Activated CD8-positive, alpha-beta memory T cell treated with anti-CD3 and anti-CD28 coated beads for 1 hour (primary cell): Measurements from ENCODE around the gene UPB1.

Experiments
- DNase-seq, 2 donors: peaks; one replicate each; pipeline ENCODE4 v3.0.0-alpha.2; 2020; ENCODE audit warnings: low read depth in 1 of 2; ENCODE audit errors: extremely low read depth in 1 of 2

UPB1 gene

DNA sequence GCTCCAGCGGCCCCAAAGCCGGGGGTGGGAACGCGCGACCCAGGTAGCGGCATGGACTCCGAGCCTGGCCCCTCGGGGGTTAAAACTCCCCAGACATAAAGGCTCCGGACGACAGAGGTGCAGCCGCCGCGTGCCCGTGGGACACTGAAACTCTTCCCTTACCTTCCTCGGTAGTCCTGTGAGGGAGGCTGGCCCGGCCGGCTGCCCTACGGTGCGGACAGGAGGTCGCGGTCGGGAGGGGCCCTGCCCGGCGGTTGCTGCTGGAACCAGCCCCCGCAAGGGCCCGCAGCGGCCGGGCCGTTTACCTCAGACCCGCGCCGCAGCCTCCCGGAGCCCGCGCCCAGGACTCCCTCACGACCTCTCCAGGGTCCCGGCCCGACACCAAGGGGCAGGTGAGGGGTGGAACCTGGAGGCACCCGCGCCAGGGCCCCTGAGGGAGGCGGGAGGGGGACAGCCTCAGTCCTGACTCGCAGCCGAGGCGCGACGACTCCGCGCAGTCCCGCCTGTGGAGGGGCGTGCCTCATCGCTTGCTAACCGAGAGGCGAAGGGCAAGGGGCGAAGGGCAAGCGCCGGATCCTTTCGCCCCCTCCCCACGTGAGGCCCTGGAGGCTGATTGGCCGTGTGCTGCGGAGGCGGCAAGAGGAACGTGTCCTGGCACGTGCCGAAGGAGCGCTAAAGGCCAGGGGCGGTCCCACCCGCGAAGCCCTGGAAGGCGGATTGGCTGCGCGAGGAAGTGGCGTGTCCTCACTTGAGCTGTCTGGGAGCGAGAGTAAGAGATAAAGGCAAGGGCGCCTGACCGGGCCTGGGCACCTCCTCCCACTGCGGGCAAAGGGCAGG, at the start of gene UPB1:
Gene UPB1, plus strand, starts transcription at position 805 of the 837 bp plus-strand sequence. CDS start 72 bp downstream, outside the sequence.
- no peak for DNase-seq

DNA sequence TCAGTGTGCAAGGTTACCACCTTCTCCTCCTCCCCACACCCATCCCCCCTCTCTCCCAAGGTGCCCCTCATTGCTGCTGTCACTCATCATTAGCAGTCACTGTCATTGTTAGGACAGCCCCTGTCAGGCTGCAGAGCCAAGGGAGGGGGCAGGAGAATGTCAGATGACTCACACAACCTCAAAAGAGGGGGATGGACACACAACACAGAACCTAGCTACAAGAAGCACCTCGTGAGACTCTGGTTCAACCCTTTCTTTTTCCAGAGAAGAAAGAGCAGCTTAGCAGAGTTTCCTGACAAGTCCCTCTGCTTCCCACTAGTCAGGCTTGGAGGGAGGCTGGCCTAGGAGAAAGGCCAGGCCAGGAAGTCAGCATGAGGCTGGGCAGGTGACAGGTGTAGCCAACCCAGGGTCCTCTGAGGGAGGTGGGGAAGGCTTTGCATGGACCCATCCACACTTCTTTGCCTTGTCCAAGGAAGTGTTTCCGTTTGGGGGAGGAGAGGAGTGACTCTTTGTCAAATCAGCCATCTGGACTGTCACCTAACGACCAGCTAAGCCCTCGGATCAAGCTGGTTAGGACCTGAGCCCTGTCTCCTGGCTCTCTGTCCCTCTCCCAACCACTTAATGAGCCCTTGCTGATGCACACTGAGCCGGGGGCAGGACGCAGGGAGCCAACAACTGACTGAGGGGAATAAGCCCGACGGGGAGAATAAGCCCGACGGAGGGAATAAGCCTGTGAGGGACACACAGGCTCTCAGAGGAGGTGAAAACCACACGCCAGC, 49.5 kb upstream of the UPB1 start:
- DNase-seq = no peak

DNA sequence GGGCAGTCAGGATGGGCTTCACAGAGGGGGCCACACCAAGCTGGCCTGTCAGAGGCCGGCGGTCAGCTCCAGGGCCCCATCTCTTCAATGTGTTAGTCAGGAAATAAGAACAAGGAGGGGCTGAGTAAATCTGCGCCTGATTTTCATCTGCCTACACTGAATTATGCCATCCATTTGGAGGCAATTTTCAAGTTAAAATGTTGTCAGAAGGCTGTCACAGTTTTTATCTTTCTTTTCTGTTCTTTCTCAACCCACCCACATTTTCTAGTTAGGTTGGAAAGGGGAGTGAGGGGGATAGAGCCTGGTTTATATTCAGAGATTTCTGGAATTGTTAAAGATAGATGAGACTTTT, 48.9 kb upstream of the UPB1 start:
- no peak for DNase-seq

GRCh38 chr22:24450610-24451009, 44.5 kb upstream of the UPB1 start:
- no peak for DNase-seq

- DNase-seq = no peak
Observed at GRCh38 chr22:24451162-24451561, 44.0 kb upstream of the UPB1 start.

DNA sequence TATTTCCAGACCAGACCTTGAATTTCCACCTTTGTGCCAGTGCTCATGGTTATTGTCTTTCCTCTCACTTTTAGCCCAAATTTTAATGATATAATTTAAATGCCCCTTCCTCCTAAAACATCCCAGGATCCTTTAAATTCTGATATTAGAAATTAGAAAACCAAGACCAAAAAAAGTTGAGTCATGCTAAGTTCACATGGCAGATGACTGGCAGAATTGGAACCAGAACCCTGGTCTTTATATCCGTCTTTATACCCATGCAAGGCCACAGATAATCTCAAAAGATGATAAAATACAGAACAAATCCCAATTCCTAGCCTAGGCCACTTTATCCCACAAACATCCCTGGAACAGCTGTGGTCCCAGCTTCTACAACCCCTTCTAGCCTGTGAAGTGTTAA, 41.3 kb upstream of the UPB1 start:
- no peak for DNase-seq

DNA sequence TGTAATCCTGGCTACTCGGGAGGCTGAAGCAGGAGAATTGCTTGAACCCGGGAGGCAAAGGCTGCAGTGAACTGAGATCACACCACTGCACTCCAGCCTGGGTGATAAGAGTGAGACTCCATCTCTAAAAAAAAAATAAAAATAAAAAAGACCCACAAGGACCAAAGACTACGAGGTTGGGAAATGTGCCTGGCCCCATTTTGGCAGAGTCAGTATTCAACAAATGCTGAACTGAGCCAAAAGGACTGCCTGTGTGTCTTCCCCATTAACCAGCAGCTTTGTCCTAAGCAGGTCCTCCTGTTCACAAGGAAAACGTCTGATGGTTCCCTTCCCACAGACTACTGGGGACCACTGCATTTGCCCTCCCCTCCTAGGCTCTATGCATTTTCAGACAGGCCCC, 40.1 kb upstream of the UPB1 start:
- no peak for DNase-seq

DNA sequence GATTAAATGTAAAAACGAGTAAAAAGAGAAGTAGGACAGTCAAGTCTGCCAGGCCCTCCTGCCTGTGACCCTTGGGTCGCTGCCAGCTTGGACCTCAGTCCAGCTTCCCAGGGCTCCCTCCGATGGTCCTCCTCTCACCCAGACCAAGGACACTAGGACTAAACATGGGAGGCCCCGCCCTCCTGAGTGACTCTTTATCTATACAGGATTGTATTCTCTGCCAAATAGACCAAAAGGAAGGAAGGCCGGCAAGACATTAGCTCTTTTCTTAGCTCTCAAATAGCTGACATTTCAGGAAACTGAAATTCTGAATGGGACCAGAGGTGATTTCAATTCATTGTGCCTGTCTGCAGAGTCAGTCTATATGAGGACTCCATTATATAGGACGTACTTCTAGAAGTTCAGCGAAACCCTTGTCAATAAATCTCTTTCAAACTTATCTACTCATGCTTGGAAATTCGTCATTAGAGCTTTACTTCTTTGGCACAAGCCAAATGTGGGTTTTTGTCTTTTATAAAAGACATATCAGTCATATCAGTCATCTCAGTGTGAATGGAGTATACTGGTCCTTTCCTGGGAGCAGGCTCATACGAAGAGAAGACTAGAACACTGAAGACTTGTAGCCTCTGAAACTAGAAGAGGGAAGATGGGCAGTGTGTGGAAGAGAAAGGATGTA, 39.2 kb upstream of the UPB1 start:
- DNase-seq = no peak

DNA sequence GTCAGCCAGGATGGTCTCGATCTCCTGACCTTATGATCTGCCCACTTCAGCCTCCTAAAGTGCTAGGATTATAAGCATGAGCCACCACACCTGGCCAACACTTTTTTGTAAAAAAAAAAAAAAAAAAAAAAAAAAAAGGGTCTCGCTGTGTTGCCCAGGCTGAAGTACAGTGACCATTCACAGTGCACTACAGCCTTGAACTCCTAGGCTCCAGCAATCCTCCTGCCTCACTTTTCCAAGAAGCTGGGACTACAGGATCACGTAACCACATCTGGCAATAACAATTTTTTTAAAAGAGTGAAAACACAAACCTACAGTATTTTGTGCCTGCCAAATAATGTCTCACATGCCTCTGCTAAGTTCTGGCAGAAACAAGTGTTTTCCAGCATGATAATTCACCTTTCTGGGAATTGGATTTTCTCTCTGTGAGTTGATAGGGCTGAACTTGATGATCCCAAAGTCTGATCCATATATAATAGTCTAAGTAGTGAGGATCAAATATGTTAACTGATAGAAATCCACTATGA, 37.2 kb upstream of the UPB1 start:
- DNase-seq = no peak

DNA sequence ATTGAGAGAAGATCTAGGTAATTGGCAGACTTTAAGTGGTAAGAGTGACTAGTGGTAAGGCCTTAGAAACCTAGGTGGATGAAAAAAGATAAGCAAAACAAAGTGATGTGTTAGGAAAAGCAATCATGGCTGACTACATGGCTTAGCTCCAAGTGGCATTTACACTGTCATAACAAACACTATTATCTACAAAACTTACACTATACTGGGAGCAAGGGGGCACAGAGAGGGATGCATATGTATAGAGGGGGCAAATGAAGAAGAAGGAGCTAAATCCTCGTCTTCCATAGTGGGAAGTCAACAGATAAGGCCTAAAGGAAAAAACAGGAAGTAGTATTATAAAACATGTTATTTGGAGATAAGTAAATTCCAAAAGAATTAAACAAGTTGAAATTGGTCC, 35.2 kb upstream of the UPB1 start:
- no peak for DNase-seq

DNA sequence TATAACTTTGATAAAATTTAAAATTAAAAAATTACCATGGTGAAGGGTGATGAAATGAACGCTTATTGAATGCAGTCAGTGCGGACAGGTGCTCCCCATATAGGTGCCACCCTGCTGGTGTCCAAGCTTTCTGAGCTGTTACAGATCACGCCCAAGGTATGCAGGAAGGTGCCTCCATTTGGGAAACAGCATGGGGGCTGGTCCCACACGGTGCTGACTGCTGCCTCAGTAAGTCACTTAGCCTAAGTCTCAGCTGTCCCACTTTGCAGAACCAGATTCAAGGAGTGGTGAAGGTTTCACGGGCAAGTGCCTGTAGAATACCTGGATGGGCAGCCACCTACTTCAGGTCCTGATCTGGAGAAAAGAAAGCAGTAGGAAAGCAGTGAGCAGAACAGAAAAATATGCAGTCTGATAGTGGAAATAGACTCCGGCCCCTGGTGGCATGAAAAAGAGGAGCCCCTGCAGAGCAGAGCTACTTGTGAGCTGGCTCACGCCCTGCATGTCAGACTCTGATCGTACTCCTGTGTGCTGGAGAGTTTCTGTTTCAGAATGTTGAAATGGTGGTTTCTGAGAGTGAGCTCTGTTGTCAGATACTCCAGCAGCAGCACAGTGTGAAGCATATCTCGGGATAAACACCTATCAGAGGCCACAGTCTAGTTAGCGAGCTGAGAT, 34.6 kb upstream of the UPB1 start:
- no peak for DNase-seq

- no peak for DNase-seq
Observed at GRCh38 chr22:24463071-24463760, 31.9 kb upstream of the UPB1 start.

DNA sequence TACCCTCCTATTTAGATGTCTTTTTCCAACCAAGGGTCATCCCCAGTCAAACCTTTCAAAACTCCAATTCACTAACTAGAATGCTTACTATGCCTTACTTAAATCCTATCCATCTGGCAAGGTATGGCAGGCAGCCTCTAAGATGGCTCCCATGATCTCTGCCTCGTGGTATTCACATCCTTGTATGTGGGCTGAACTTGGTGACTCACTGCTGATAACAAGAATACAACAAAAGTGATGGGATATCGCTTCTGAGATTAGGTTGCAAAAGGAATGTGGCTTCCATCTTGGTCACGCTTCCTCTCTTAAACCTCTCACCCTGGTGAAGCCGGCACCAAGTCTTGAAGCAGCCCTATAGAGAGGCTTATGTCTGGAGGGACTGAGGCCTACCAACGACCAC, 29.6 kb upstream of the UPB1 start:
- no peak for DNase-seq

GRCh38 chr22:24465975-24466374, 29.2 kb upstream of the UPB1 start:
- no peak for DNase-seq

GRCh38 chr22:24466716-24467328, 28.3 kb upstream of the UPB1 start:
- no peak for DNase-seq

DNA sequence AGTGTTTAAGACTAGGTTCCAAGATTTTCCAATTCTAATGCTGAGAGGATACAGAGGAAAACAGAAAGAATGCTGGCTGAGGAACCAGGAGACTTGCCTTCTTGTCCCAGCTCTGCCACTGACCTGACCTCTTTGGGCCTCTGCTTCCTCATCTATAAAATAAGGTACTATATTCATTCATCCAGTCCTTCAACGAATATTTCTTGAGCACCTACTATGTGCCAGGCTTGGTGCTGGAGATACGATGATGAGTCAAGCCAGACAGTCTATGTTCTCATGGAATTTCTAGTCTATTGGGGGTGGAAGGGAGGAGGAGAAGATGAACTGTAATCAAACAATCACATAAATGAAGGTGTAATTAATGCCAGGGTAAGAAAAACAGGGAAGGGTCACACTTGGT, 27.8 kb upstream of the UPB1 start:
- no peak for DNase-seq

- no peak for DNase-seq
Observed at GRCh38 chr22:24471570-24471969, 23.6 kb upstream of the UPB1 start.

GRCh38 chr22:24473284-24473683, 21.8 kb upstream of the UPB1 start:
- no peak for DNase-seq

- DNase-seq = no peak
Observed at GRCh38 chr22:24474221-24474620, 20.9 kb upstream of the UPB1 start.
